Measurements from ENCODE around the gene RAB21.
"Not testable (repeated sequence)": the region's sequence is repeated elsewhere in the genome, so short reads cannot be mapped to it uniquely, and the experiment has no call there.

DNA sequence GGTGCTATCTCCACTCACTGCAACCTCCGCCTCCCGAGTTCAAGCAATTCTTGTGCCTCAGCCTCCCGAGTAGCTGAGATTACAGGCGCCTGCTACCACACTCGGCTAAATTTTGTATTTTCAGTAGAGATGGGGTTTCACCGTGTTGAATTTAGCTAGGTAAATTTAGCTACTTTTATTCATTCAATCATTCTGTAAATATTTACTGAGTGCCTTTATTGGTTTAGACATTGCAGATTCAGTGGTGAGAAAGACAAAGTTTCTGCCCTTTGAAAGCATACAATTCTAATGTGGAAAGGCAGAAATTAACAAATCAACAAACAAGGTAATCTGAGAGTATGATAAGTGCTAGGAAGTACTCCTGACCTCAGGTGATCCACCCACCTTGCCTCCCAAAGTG, 60.6 kb downstream of the RAB21 start:
- TF ChIP-seq, protein P1, sequence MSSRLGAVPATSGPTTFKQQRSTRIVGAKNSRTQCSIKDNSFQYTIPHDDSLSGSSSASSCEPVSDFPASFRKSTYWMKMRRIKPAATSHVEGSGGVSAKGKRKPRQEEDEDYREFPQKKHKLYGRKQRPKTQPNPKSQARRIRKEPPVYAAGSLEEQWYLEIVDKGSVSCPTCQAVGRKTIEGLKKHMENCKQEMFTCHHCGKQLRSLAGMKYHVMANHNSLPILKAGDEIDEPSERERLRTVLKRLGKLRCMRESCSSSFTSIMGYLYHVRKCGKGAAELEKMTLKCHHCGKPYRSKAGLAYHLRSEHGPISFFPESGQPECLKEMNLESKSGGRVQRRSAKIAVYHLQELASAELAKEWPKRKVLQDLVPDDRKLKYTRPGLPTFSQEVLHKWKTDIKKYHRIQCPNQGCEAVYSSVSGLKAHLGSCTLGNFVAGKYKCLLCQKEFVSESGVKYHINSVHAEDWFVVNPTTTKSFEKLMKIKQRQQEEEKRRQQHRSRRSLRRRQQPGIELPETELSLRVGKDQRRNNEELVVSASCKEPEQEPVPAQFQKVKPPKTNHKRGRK (CRISPR knock-in tag; IDR thresholded peaks at IDR 0.05; ENCODE audit: borderline replicate concordance) = not testable (repeated sequence)
- TF ChIP-seq, protein P2, sequence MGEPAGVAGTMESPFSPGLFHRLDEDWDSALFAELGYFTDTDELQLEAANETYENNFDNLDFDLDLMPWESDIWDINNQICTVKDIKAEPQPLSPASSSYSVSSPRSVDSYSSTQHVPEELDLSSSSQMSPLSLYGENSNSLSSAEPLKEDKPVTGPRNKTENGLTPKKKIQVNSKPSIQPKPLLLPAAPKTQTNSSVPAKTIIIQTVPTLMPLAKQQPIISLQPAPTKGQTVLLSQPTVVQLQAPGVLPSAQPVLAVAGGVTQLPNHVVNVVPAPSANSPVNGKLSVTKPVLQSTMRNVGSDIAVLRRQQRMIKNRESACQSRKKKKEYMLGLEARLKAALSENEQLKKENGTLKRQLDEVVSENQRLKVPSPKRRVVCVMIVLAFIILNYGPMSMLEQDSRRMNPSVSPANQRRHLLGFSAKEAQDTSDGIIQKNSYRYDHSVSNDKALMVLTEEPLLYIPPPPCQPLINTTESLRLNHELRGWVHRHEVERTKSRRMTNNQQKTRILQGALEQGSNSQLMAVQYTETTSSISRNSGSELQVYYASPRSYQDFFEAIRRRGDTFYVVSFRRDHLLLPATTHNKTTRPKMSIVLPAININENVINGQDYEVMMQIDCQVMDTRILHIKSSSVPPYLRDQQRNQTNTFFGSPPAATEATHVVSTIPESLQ (CRISPR knock-in tag; IDR thresholded peaks at IDR 0.05) = not testable (repeated sequence)
- TF ChIP-seq, protein P3, sequence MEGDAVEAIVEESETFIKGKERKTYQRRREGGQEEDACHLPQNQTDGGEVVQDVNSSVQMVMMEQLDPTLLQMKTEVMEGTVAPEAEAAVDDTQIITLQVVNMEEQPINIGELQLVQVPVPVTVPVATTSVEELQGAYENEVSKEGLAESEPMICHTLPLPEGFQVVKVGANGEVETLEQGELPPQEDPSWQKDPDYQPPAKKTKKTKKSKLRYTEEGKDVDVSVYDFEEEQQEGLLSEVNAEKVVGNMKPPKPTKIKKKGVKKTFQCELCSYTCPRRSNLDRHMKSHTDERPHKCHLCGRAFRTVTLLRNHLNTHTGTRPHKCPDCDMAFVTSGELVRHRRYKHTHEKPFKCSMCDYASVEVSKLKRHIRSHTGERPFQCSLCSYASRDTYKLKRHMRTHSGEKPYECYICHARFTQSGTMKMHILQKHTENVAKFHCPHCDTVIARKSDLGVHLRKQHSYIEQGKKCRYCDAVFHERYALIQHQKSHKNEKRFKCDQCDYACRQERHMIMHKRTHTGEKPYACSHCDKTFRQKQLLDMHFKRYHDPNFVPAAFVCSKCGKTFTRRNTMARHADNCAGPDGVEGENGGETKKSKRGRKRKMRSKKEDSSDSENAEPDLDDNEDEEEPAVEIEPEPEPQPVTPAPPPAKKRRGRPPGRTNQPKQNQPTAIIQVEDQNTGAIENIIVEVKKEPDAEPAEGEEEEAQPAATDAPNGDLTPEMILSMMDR (IDR thresholded peaks at IDR 0.05) = not testable (repeated sequence)
- TF ChIP-seq JAZF1 (CRISPR knock-in tag; IDR thresholded peaks at IDR 0.05) = not testable (repeated sequence)
